ENCODE measurements around the gene TRUB2. TPM values are rescaled to one million over a fixed set of nuclear protein-coding genes. Genes with fewer than 3 reads are reported as not detected.

Gene TRUB2
- total RNA-seq, 4 donors from 2014 or later, result 7.1 to 18.1 (median 14.3) TPM

DNA sequence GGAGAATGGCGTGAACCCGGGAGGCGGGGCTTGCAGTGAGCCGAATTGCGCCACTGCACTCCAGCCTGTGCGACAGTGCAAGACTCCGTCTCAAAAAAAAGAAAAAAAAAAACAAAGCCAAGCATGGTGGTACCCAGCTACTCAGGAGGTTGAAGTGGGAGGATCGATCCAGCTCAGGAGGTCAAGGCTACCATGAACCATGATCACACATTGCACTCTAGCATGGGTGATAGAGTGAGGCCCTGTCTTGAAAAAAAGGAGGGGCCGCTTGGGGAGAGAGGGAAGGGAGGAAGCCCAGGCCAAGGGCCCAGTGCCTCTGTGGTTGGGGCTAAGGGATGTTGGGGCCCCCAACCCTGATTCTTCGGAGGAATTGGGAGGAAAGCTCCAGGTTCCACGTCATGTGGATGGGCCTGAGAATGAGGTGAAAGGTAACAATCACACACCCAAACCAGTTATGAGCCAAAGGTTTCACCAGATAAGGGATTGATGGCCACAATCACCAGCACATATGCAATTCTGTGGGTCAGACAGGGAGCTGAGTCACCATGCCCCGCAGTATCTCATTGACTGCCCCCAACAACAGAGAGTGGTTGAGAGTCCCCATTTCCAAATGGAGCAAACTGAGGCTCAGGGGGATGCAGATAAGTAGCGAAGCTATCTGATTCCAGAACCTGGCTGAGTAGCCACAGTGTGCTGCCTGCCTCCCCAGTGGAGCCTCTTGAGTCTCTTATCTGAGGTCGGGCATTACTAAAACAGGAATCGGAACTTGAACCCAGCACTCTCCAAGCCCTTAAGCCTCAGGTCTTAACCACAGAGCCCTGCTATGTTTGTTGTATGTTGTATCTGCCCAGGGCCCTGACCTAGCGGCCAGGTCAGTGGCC lies 25.7 kb downstream of the TRUB2 start:
- ATAC-seq (no peak), DNase-seq (no peak)
- TF ChIP-seq, protein P1, sequence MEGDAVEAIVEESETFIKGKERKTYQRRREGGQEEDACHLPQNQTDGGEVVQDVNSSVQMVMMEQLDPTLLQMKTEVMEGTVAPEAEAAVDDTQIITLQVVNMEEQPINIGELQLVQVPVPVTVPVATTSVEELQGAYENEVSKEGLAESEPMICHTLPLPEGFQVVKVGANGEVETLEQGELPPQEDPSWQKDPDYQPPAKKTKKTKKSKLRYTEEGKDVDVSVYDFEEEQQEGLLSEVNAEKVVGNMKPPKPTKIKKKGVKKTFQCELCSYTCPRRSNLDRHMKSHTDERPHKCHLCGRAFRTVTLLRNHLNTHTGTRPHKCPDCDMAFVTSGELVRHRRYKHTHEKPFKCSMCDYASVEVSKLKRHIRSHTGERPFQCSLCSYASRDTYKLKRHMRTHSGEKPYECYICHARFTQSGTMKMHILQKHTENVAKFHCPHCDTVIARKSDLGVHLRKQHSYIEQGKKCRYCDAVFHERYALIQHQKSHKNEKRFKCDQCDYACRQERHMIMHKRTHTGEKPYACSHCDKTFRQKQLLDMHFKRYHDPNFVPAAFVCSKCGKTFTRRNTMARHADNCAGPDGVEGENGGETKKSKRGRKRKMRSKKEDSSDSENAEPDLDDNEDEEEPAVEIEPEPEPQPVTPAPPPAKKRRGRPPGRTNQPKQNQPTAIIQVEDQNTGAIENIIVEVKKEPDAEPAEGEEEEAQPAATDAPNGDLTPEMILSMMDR (IDR thresholded peaks at IDR 0.05 in 4 of 5, conservative IDR thresholded peaks at IDR 0.05 in 1 of 5), result no peak
- no peak for TF ChIP-seq POLR2A (IDR thresholded peaks at IDR 0.05)
- H3K9me3 ChIP-seq, result no peaks in the 10 kb centered on the region
- H3K27ac ChIP-seq, result no peak overlapping the region
- no peaks in the 10 kb centered on the region for H3K4me1 ChIP-seq
- H3K4me3 ChIP-seq, result no peak overlapping the region
- no peaks in the 10 kb centered on the region for H3K36me3 ChIP-seq
- no peaks in the 10 kb centered on the region for H3K27me3 ChIP-seq
- in situ Hi-C loops (cut with MboI; ENCODE audit: low sequenced_read_pairs in 4 of 4) (loop anchor here in 1 of 4 donors (10.0 kb wide), 1 partner anchor 118 kb away; no protein-coding TSS in a partner anchor), intact Hi-C loops (cut with DNase I; ENCODE audit: low total_unique reads) (no loop called here)

DNA sequence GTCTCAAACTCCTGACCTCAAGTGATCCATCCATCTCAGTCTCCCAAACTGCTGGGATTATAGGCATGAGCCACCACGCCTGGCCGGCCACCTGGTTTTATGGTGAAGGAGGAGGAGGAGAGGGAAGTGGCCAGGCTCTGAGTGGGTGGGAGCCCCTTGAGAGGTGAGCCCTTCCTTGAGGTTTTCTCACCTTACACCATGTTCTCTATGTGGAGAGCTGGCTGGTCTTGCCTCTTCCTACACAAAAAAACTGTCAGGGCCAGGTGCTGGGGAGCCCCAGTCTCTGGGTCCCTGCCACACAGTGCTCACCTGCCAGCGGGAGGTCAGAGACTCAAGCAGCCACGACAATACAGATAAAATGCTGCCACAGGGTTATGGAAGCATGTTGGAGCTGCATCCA lies 28.1 kb downstream of the TRUB2 start:
- intact Hi-C loops (cut with DNase I; ENCODE audit: low total_unique reads) (no loop called here), in situ Hi-C loops (cut with MboI; ENCODE audit: low sequenced_read_pairs in 4 of 4) (loop anchor here in 1 of 4 donors (10.0 kb wide), 1 partner anchor 121 kb away; no protein-coding TSS in a partner anchor)
- Histone ChIP-seq H3K27ac (no peak overlapping the region), H3K36me3 (no peaks in the 10 kb centered on the region), H3K4me3 (no peak overlapping the region), H3K27me3 (no peaks in the 10 kb centered on the region), H3K9me3 (no peaks in the 10 kb centered on the region), H3K4me1 (no peaks in the 10 kb centered on the region)
- DNase-seq (no peak), ATAC-seq (no peak)
- TF ChIP-seq POLR2A (IDR thresholded peaks at IDR 0.05), result no peak
- TF ChIP-seq, protein P1 (IDR thresholded peaks at IDR 0.05 in 4 of 5, conservative IDR thresholded peaks at IDR 0.05 in 1 of 5), result no peak

DNA sequence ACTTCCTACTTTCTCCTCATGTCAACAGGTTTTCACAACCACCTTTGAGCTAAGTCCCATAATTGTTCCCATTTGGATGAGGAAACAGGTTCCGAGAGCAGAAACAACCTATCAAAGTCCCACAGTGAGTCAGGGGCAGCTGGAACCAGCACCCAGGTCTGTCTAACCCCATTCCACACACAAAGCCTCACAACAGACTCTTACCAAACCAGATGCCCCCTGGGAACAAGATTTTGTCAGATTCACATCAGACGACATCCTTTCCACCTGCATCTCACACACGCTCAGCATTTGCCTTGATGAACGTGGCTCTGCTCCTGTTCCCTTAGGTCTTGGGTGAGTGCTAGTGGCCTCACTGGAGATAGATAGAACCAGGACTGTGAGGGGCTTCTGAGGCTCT lies 29.2 kb downstream of the TRUB2 start:
- Histone ChIP-seq H3K4me3 (no peak overlapping the region), H3K4me1 (no peaks in the 10 kb centered on the region), H3K36me3 (peaks cover 0 to 8% of the 10 kb centered on the region in 2 donors), H3K27me3 (no peaks in the 10 kb centered on the region), H3K9me3 (no peaks in the 10 kb centered on the region), H3K27ac (no peak overlapping the region)
- no peak for TF ChIP-seq POLR2A (IDR thresholded peaks at IDR 0.05)
- TF ChIP-seq, protein P1 (IDR thresholded peaks at IDR 0.05 in 4 of 5, conservative IDR thresholded peaks at IDR 0.05 in 1 of 5), result no peak
- ATAC-seq, result no peak
- intact Hi-C loops (cut with DNase I; ENCODE audit: low total_unique reads), result no loop called here
- in situ Hi-C loops (cut with MboI; ENCODE audit: low sequenced_read_pairs in 4 of 4), result loop anchor here in 1 of 4 donors (10.0 kb wide), 1 partner anchor 122 kb away; no protein-coding TSS in a partner anchor
- DNase-seq, result no peak

DNA sequence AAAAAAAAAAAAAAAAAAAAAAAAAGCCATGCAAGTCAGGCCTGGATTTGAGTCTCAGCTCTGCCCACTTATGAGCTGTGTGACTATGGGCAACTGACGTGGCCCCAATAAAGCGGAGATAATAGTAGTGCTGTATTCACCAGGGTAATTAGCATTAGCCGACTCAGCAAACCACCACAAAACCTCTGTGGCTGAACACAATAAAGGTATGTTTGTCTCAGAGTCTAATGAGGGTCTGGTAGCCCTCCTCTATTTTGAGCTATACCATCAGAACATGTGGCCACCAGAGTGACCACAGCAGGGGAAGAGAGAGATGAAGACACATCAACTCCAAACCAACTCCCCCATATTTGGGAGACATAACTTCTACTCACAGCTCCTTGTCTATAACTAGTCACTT lies 30.2 kb downstream of the TRUB2 start:
- no peak for ATAC-seq
- no peak overlapping the region for H3K27ac ChIP-seq
- intact Hi-C loops (cut with DNase I; ENCODE audit: low total_unique reads) (no loop called here), in situ Hi-C loops (cut with MboI; ENCODE audit: low sequenced_read_pairs in 4 of 4) (loop anchor here in 1 of 4 donors (10.0 kb wide), 1 partner anchor 123 kb away; no protein-coding TSS in a partner anchor)
- H3K27me3 ChIP-seq, result no peaks in the 10 kb centered on the region
- no peak overlapping the region for H3K4me3 ChIP-seq
- H3K9me3 ChIP-seq, result no peaks in the 10 kb centered on the region
- H3K36me3 ChIP-seq, result peaks cover 0 to 8% of the 10 kb centered on the region in 2 donors
- no peak for TF ChIP-seq POLR2A (IDR thresholded peaks at IDR 0.05)
- TF ChIP-seq, protein P1 (IDR thresholded peaks at IDR 0.05 in 4 of 5, conservative IDR thresholded peaks at IDR 0.05 in 1 of 5), result no peak
- DNase-seq, result no peak
- no peaks in the 10 kb centered on the region for H3K4me1 ChIP-seq

Data from gastrocnemius medialis (tissue), 4 donors.